Measurements from ENCODE around the gene BLCAP.

- TF ChIP-seq CTCF (conservative IDR thresholded peaks at IDR 0.05; ENCODE audit: low read depth in 2 of 2): no peak
- no peak for TF ChIP-seq EZH2 (IDR thresholded peaks at IDR 0.05; ENCODE audit: low read depth, unreplicated experiment)
Measured at GRCh38 chr20:37537505-37537904, 9.8 kb upstream of the BLCAP start.

All from GM23338 (cell line).